CD4-positive, alpha-beta T cell treated with Interleukin-10 for 1 hour (primary cell): ENCODE results near the gene BRINP2.
"Not testable (repeated sequence)": the region's sequence is repeated elsewhere in the genome, so short reads cannot be mapped to it uniquely, and the experiment has no call there.

Experiments used
- DNase-seq: peaks from one replicate; pipeline ENCODE4 v3.0.0-alpha.2; 2020

Gene BRINP2

GRCh38 chr1:177278626-177279390 lies 108.0 kb downstream of the BRINP2 start:
- DNase-seq, result no peak

GRCh38 chr1:177281901-177282300 lies 111.1 kb downstream of the BRINP2 start:
- no peak for DNase-seq

- DNase-seq, result no peak
These were observed 112.2 kb downstream of the BRINP2 start for GRCh38 chr1:177282976-177283375.

- no peak for DNase-seq
These were observed 112.6 kb downstream of the BRINP2 start for GRCh38 chr1:177283380-177283779.

GRCh38 chr1:177286396-177286795 lies 115.6 kb downstream of the BRINP2 start:
- DNase-seq, result no peak

GRCh38 chr1:177287270-177287669 lies 116.5 kb downstream of the BRINP2 start:
- no peak for DNase-seq

- DNase-seq, result no peak
These were observed 117.2 kb downstream of the BRINP2 start for GRCh38 chr1:177287994-177288393.

GRCh38 chr1:177289532-177289931 lies 118.8 kb downstream of the BRINP2 start:
- no peak for DNase-seq

- no peak for DNase-seq
These were observed 129.7 kb downstream of the BRINP2 start for GRCh38 chr1:177300431-177300830.

- no peak for DNase-seq
These were observed 130.8 kb downstream of the BRINP2 start for GRCh38 chr1:177301425-177302124.

GRCh38 chr1:177302357-177303044 lies 131.7 kb downstream of the BRINP2 start:
- no peak for DNase-seq

GRCh38 chr1:177305040-177306018 lies 134.6 kb downstream of the BRINP2 start:
- no peak for DNase-seq

- no peak for DNase-seq
These were observed 135.3 kb downstream of the BRINP2 start for GRCh38 chr1:177306019-177306415.

- DNase-seq, result no peak
These were observed 136.2 kb downstream of the BRINP2 start for GRCh38 chr1:177306981-177307380.

- DNase-seq, result no peak
These were observed 137.0 kb downstream of the BRINP2 start for GRCh38 chr1:177307771-177308170.

- no peak for DNase-seq
These were observed 139.1 kb downstream of the BRINP2 start for GRCh38 chr1:177309880-177310279.

GRCh38 chr1:177310326-177310725 lies 139.6 kb downstream of the BRINP2 start:
- no peak for DNase-seq

GRCh38 chr1:177311111-177311510 lies 140.4 kb downstream of the BRINP2 start:
- DNase-seq, result no peak

- no peak for DNase-seq
These were observed 140.8 kb downstream of the BRINP2 start for GRCh38 chr1:177311586-177311985.

GRCh38 chr1:177315261-177315660 lies 144.5 kb downstream of the BRINP2 start:
- DNase-seq, result no peak

GRCh38 chr1:177315761-177316160 lies 145.0 kb downstream of the BRINP2 start:
- DNase-seq, result no peak

- not testable (repeated sequence) for DNase-seq
These were observed 150.7 kb downstream of the BRINP2 start for GRCh38 chr1:177321434-177321833.

- DNase-seq, result no peak
These were observed 157.5 kb downstream of the BRINP2 start for GRCh38 chr1:177328251-177328650.
